Endothelial cell of umbilical vein (primary cell): Measurements from ENCODE around the gene VRK2.
"Not testable (repeated sequence)": the region's sequence is repeated elsewhere in the genome, so short reads cannot be mapped to it uniquely, and the experiment has no call there.

Source experiments
- EZH2 ChIP-seq: IDR thresholded peaks from 2 replicates; pipeline ENCODE4 v1.6.1; 2012; ENCODE audit warnings: borderline replicate concordance, low read depth, mild to moderate bottlenecking, moderate library complexity, low read length, inconsistent platforms; ENCODE audit not compliant: severe bottlenecking
- JUN ChIP-seq: IDR thresholded peaks from 2 replicates; pipeline ENCODE4 v1.6.1; 2011; ENCODE audit warnings: borderline replicate concordance, low read depth; ENCODE audit not compliant: insufficient read length, insufficient read depth
- POLR2A ChIP-seq: IDR thresholded peaks from 2 replicates; pipeline ENCODE4 v1.6.1; 2012; ENCODE audit warnings: low read depth, mild to moderate bottlenecking, control low read depth, low read length
- TF ChIP-seq, protein P1 (sequence below), 2 donors: IDR thresholded peaks; 1 replicate in 1 of 2; 2 replicates in 1 of 2; pipeline ENCODE4 v1.5.1; 2011; ENCODE audit warnings: low read length in 2 of 2, mild to moderate bottlenecking in 2 of 2, moderate library complexity in 2 of 2, control low read depth in 1 of 2, inconsistent platforms in 1 of 2, low read depth in 1 of 2; ENCODE audit not compliant: insufficient read depth in 1 of 2; ENCODE audit errors: extremely low read depth in 1 of 2

DNA sequence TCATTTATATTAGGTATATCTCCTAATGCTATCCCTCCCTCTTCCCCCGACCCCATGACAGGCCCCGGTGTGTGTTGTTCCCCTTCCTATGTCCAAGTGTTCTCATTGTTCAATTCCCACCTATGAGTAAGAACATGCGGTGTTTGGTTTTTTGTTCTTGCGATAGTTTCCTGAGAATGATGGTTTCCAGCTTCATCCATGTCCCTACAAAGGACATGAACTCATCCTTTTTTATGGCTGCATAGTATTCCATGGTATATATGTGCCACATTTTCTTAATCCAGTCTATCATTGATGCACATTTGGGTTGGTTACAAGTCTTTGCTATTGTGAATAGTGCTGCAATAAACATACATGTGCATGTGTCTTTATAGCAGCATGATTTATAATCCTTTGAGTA lies 46.2 kb downstream of the VRK2 start:
- TF ChIP-seq, protein P1, sequence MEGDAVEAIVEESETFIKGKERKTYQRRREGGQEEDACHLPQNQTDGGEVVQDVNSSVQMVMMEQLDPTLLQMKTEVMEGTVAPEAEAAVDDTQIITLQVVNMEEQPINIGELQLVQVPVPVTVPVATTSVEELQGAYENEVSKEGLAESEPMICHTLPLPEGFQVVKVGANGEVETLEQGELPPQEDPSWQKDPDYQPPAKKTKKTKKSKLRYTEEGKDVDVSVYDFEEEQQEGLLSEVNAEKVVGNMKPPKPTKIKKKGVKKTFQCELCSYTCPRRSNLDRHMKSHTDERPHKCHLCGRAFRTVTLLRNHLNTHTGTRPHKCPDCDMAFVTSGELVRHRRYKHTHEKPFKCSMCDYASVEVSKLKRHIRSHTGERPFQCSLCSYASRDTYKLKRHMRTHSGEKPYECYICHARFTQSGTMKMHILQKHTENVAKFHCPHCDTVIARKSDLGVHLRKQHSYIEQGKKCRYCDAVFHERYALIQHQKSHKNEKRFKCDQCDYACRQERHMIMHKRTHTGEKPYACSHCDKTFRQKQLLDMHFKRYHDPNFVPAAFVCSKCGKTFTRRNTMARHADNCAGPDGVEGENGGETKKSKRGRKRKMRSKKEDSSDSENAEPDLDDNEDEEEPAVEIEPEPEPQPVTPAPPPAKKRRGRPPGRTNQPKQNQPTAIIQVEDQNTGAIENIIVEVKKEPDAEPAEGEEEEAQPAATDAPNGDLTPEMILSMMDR (IDR thresholded peaks at IDR 0.05; ENCODE audit: extremely low read depth in 1 of 2, insufficient read depth in 1 of 2, low read depth in 1 of 2, low read length in 2 of 2): not testable (repeated sequence)
- not testable (repeated sequence) for TF ChIP-seq POLR2A, EZH2, JUN
